GM10266 (cell line): ENCODE results near the gene STARD7.

Experiments used
- DNase-seq: peaks from one replicate; pipeline ENCODE4 v3.0.0; 2012; ENCODE audit errors: extremely low spot score
- TF ChIP-seq, protein P1 (sequence below): IDR thresholded peaks from 2 replicates; pipeline ENCODE4 v1.5.1; 2012; ENCODE audit warnings: mild to moderate bottlenecking, low read depth; ENCODE audit not compliant: control insufficient read depth, insufficient read depth; ENCODE audit errors: missing control alignments

Gene STARD7

DNA sequence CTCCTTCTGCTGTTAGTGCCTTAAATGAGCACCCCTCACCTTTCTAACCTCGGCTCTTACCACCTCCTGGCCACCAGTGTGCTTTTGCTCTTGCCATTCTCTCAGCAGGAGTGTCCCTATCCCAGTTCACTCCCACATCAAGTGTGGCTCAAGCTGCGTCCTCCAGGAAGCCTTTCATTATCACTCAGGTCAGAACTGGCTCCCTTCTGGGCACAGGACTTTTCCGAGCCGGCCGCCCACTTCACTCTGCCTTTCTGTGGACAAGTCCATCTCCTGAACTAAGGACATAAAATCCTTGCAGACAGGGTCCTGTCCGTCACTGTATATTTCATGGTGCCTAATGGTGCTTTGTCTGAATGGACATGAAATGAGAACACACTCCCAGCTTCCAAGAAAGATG lies 41.6 kb upstream of the STARD7 start:
- TF ChIP-seq, protein P1, sequence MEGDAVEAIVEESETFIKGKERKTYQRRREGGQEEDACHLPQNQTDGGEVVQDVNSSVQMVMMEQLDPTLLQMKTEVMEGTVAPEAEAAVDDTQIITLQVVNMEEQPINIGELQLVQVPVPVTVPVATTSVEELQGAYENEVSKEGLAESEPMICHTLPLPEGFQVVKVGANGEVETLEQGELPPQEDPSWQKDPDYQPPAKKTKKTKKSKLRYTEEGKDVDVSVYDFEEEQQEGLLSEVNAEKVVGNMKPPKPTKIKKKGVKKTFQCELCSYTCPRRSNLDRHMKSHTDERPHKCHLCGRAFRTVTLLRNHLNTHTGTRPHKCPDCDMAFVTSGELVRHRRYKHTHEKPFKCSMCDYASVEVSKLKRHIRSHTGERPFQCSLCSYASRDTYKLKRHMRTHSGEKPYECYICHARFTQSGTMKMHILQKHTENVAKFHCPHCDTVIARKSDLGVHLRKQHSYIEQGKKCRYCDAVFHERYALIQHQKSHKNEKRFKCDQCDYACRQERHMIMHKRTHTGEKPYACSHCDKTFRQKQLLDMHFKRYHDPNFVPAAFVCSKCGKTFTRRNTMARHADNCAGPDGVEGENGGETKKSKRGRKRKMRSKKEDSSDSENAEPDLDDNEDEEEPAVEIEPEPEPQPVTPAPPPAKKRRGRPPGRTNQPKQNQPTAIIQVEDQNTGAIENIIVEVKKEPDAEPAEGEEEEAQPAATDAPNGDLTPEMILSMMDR = no peak
- DNase-seq = no peak

DNA sequence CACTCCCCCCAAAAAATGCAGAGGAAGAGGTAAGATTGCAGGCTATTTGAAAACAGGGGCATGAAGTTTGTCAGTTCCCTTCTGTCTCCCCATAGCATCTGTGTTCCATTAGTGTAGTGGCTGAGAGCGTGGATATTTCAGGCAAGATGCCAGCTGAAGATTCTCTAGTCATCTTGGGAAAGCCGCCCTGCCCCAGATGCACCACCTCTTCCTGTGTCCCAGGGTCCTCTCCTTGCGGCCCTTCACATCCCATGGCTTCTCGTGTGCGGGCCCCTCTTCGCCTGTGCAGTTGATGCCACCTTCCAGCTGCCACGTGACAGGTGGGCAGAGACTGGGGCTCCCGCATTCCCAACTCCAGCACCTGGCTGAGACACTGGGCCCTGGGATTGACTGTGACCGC lies 41.0 kb upstream of the STARD7 start:
- DNase-seq = no peak
- TF ChIP-seq, protein P1 = no peak

DNA sequence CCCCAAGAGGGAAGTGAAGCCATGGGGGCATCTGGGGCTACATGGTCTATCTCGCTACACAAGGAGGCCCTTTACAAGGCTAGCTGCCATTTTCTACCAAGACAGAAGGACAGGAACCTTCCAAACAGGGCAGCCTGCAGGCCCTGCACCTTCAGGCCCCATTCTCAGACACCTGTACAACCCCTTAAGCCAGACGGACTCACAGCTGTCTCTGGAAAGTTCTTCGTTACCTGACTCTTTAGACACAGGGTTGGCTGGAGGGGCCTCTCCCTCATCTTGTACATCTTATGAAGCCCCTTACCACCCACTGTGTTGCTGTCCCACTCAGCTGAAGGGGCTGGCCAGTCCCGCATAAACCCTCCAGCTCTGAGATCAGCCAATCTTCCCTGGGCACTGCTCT lies 40.0 kb upstream of the STARD7 start:
- no peak for DNase-seq
- TF ChIP-seq, protein P1 = no peak

DNA sequence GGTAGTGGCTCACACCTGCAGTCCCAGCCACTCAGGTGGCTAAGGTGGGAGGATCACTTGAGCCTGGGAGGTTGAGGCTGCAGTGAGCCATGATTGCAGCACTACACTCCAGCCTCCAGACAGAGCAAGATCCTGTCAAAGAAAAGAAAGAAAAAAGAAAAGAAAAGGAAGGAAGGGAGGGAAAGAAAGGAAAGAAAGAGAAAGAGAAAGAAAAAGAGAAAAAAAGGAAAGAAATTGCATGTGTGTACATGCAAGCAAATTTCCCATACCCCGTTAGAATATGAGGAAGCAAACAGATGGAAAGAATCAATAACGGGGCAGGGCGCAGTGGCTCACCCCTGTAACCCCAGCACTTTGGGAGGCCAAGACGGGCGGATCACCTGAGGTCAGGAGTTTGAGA lies 39.3 kb upstream of the STARD7 start:
- DNase-seq = no peak
- TF ChIP-seq, protein P1 = no peak

DNA sequence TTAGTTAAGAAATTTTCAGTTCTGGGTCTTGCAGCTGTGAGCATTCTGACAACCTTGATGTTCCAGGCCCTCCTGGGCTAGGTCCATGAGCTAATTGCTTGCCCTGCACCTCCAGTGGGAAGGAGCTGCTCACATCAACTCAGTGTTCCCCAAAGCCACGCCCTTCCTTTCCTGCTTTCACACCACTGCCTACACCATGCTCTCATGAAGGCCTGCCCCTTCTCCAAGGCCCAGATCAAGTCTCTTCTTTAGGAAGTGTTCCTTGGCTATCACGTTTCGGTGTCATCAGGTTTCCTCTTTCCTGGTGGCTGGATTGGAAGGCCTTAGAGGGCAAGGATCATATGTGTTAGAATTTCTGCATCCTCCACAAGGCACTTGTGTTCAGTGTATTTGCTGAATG lies 38.4 kb upstream of the STARD7 start:
- DNase-seq = no peak
- TF ChIP-seq, protein P1 = no peak

DNA sequence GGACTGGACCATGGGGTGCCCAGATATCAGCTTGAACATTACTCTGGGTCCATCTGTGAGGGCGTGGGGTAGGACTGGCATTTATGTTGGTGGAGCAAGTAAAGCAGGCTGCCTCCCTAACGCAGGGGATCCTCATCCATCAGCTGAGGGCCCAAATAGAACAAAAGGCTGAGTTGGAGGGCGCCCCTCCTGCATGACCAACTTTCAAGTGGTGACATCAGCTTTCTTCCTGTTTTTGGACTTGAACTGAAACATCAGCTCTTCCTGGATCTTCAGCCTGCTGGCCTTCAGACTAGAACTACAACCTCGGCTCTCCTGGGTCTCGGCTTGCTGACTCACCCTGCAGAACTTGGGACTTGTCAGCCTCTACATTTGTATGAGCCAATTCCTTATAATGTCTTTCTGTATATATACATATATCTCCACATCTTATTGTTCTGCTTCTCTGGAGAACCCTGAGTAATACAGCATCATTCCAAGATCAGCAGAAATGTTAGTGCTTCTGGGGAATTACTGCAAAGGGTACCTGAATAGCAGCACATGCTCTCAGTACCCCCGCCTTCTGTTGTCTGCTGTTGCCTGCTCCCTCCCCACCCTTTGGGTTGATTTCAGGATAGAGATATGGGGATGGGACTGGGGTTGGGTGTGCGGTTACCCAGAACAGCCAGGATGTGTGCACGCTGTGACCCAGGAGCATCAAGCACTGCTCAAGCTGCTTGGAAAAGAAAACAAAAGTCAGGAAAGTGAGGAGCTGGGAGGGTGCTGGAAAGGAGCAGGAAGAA lies 37.2 kb upstream of the STARD7 start:
- TF ChIP-seq, protein P1 = no peak
- DNase-seq = no peak

DNA sequence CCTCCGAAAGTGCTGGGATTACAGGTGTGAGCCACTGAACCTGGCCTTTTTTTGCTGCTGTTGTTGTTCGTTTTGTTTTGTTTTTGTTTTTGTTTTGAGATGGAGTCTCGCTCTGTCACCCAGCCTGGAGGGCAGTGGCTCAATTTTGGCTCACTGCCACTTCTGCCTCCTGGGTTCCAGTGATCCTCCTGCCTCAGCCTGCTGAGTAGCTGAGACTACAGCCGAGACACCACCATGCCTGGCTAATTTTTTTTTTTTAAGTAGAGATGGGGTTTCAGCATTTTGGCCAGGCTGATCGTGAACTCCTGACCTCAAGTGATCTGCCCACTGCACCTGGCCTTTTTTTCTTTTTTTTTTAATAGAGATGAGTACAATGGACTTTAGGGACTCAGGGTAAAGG lies 35.2 kb upstream of the STARD7 start:
- TF ChIP-seq, protein P1 = no peak
- no peak for DNase-seq
